Mucosa of stomach (tissue), 1 donor: ENCODE results near the gene PDE4DIP.
"Not testable (repeated sequence)": the region's sequence is repeated elsewhere in the genome, so short reads cannot be mapped to it uniquely, and the experiment has no call there.

Source experiments
- H3K27me3 ChIP-seq: one replicate; pipeline ENCODE4 v1.7.0; 2013; ENCODE audit warnings: mild to moderate bottlenecking, low read length; ENCODE audit not compliant: control insufficient read depth, insufficient read depth
- H3K36me3 ChIP-seq: one replicate; pipeline ENCODE4 v1.7.0; 2013; ENCODE audit warnings: low read length; ENCODE audit not compliant: control insufficient read depth, insufficient read depth
- H3K4me1 ChIP-seq: one replicate; pipeline ENCODE4 v1.7.0; 2013; ENCODE audit warnings: mild to moderate bottlenecking, low read length; ENCODE audit not compliant: control insufficient read depth, insufficient read depth
- H3K4me3 ChIP-seq: one replicate; pipeline ENCODE4 v1.7.0; 2013; ENCODE audit warnings: low read length
- H3K9ac ChIP-seq: one replicate; pipeline ENCODE4 v1.7.0; 2013; ENCODE audit warnings: mild to moderate bottlenecking, low read length, moderate library complexity
- H3K9me3 ChIP-seq: one replicate; pipeline ENCODE4 v1.7.0; 2013; ENCODE audit warnings: mild to moderate bottlenecking, low read length, moderate library complexity; ENCODE audit not compliant: control insufficient read depth
- donor health status: Pancreatic carcinoma.

Gene PDE4DIP

DNA sequence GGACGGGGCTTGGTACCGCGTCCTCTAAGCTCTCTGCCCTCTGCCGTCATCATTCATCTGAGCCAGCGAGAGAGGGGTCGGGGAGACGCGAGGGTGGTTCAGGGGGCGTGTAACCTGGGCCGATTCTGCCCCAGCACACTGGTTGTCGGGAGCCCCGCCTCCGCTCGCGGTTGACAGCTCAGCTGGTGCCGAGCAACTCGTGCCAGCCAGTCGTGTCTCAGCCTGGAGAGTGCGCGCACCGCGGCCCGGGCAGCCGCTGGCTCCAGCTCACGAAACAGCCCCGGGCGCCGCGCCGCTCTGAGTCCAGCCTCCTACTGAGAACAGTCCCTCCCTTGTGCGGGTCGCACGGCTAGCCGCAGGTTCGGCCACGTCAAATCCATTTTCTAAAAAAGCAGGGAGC lies at the start of gene PDE4DIP:
Gene PDE4DIP, plus strand, starts transcription at position 209 of the 400 bp plus-strand sequence. CDS start 347 bp downstream, outside the sequence.
- not testable (repeated sequence) for H3K27me3 ChIP-seq, H3K4me3 ChIP-seq

DNA sequence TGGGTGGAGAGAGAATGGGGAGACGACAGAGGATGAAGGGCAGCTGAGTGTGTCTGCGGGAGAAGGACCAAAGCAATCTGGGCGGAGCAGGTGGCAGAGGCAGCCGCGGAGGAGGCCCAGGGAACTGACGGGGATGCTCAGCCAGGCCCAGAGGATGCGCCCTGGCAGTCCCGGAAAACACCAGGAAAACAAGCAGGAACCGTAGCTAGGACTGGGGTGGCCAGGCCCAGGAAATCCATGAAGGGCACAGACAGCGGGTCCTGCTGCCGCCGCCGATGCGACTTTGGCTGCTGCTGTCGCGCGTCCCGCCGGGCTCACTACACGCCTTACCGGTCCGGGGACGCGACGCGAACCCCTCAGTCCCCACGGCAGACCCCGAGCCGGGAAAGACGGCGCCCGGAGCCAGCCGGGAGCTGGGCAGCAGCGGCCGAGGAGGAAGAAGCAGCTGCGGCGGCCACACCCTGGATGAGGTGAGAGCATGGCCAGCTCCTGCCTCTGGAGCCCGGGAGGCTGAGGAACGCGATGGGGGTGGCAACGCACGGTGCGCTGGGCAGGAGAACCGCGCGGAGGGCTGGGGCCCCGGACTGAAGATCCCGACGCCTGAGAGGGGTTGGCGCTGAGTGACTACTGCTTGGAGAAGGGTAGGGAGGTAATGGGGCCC lies 35.8 kb upstream of the PDE4DIP start:
- not testable (repeated sequence) for H3K4me1 ChIP-seq, H3K27me3 ChIP-seq, H3K9ac ChIP-seq, H3K36me3 ChIP-seq, H3K4me3 ChIP-seq, H3K9me3 ChIP-seq

More for the DNA sequence above, at the start of gene PDE4DIP:
- not testable (repeated sequence) for H3K9ac ChIP-seq, H3K4me1 ChIP-seq, H3K36me3 ChIP-seq, H3K9me3 ChIP-seq

DNA sequence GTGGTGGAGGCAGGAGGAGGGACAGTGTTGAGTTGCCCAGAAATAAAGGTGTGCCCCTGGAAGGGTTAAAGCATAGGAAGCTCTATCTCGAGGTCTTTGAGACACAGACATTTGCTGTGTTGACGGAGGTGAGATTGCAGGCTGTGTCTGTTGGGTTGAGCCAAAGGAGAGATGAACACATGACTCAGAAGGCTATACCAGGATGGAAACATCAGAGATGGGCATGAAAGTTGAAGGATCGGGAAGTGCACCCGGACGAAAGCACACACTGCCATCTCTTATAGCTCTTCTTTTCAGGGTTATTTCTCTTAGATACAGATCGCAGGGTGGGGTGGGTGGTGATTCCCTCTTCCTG lies 35.3 kb upstream of the PDE4DIP start:
- not testable (repeated sequence) for H3K4me1 ChIP-seq, H3K36me3 ChIP-seq, H3K27me3 ChIP-seq, H3K4me3 ChIP-seq, H3K9ac ChIP-seq, H3K9me3 ChIP-seq

DNA sequence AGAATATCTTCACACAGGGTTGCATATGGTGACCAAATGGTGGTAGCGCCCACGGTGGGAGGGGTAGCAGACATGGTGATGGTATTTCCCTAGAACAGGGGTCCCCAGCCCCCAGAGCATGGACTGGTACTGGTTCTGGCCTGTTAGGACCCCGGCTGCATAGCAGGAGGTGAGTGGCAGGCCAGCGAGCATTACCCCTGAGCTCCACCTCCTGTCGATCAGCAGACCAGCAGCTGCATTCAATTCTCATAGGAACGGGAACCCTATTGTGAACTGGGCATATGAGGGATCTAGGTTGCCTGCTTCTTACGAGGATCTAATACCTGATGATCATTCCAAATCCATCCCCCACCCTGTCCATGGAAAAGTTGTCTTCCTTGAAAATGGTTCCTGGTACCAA lies 22.0 kb upstream of the PDE4DIP start:
- not testable (repeated sequence) for H3K4me3 ChIP-seq, H3K9me3 ChIP-seq, H3K9ac ChIP-seq, H3K27me3 ChIP-seq, H3K36me3 ChIP-seq, H3K4me1 ChIP-seq

DNA sequence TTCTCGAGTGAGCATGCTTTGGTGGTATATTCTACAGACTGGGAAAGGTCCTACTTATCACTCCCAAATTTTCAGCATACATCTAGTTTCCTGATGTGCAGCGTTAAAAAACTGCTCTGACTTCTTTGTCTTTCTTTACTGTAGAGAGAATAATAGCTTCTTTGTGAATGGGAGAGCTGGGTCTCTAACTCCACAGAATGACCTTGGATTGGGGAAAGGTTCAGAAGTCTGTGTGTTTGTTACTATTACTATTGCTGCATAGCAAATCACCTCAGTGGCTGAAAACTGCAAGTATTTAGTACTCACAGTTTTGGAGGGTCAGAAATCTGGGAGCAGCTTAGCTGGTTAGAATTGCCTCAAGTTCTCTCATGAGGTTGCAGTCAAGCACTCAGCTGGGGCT lies 20.4 kb upstream of the PDE4DIP start:
- not testable (repeated sequence) for H3K4me1 ChIP-seq, H3K36me3 ChIP-seq, H3K4me3 ChIP-seq, H3K9me3 ChIP-seq, H3K27me3 ChIP-seq, H3K9ac ChIP-seq

DNA sequence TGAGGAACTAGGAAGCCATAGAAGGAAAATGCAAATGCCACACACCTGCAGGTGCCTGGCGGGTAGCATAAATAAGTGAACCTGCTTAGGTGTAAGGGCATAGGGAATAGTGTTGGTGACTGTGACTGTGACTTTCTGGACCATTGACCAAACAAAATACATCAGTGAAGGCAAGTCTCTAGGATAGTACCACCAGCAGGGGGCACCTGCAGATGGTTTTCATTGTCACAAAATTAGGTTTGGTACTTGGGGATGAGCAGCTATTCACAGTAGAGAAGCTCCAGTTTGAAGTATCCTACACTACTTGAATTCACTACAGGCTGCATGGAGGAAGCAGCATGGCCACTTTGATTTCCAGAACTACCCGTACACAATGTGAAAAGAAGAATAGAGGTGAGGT lies 19.2 kb upstream of the PDE4DIP start:
- H3K9me3 ChIP-seq, H3K36me3 ChIP-seq, H3K9ac ChIP-seq, H3K4me3 ChIP-seq, H3K27me3 ChIP-seq, H3K4me1 ChIP-seq: not testable (repeated sequence)

DNA sequence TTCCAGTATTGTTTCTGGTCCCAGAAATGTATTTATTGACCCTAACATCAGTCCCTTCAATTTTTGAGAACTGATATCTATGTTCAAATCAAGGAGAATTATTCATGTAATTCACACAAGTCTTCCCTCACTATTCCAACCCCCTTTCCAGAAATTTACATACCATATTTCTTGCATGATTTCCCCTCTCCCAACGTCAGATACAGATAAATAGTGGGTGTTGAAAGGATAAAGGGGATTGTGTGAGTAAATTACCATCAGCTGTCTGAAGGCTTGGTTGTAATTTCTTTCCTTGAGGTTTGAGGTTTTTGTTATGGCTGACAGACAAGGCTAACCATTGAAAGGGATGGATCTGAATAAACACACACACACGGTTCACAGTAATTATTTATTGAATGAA lies 15.7 kb upstream of the PDE4DIP start:
- not testable (repeated sequence) for H3K36me3 ChIP-seq, H3K4me1 ChIP-seq, H3K9me3 ChIP-seq, H3K9ac ChIP-seq, H3K4me3 ChIP-seq, H3K27me3 ChIP-seq

DNA sequence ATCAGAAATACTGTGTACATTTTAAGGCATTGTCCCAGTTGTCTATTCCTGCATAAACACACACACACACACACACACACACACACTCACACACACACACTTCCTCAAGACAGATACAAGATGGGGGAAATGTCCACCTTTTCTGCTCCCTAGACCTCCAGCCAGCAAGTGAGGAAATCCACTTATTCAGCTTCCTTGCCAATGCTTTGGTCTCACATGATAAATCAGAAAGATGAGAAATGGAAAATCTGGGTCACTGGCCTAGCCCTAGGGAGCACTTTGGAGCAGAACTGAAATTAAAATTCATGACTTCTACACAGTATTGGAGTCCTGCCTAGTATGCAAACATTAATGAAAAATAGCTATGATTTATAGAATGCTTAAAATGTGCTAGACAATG lies 15.3 kb upstream of the PDE4DIP start:
- H3K36me3 ChIP-seq, H3K9me3 ChIP-seq, H3K4me3 ChIP-seq, H3K9ac ChIP-seq, H3K27me3 ChIP-seq, H3K4me1 ChIP-seq: not testable (repeated sequence)

DNA sequence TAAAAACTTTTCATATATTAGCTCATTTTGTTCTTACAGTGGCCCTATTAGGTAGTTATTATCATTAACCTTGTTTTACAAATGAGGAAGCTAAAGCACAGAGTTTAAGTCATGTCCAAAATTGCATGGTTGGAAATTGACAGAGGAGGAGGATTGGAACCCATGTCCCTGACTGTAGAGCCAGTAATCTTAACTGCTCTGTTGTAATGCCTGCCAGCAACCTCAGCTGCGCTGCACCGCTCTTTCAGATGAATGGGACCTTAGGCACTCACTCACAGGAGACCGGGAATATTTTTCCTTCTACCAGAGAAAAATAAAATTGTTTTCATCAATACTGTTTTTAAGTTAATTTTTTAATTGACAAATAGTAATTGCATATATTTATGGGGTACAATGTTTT lies 14.9 kb upstream of the PDE4DIP start:
- H3K27me3 ChIP-seq, H3K9ac ChIP-seq, H3K9me3 ChIP-seq, H3K4me3 ChIP-seq, H3K4me1 ChIP-seq, H3K36me3 ChIP-seq: not testable (repeated sequence)

DNA sequence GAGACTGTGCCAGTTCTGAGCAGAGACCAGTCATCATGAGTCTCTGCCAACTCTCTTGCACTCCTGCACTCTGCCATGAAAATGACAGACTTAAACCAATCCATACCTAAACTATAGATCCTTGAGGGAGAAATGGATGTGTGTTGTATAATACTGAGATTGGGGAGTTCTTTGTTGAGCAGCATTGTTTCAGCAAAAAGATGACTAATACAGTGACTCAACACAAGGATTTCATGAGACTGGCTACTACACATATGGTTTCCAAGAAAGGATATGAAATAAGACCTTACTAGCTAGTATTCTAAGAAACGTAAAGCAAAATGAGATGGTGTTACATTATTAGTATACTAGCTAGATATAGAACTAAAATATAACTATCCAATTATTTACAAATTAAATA lies 3.0 kb upstream of the PDE4DIP start:
- not testable (repeated sequence) for H3K27me3 ChIP-seq, H3K4me3 ChIP-seq, H3K9me3 ChIP-seq, H3K36me3 ChIP-seq, H3K4me1 ChIP-seq, H3K9ac ChIP-seq

DNA sequence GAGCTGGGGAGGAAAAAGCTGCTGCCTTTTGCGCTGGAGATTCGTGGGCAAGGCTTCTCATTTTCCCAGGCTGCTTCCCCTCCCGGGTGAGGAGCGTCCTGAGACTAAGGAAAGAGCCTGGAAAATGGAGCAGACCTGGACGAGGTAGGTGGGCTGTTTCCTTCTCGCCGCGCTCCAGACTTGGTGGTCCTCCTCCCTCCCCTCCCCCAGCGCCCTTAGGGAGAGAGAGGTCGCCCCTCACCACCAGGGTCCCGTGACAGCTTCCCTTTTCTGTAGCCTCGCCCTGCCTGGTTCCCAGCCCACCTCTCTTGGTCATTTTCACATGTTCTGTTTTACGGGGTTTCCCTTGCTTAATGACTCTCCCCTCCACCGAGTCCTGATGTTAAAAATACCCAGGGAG lies 423 bp downstream of the PDE4DIP start:
- not testable (repeated sequence) for H3K9ac ChIP-seq, H3K27me3 ChIP-seq, H3K4me1 ChIP-seq, H3K36me3 ChIP-seq, H3K9me3 ChIP-seq, H3K4me3 ChIP-seq

DNA sequence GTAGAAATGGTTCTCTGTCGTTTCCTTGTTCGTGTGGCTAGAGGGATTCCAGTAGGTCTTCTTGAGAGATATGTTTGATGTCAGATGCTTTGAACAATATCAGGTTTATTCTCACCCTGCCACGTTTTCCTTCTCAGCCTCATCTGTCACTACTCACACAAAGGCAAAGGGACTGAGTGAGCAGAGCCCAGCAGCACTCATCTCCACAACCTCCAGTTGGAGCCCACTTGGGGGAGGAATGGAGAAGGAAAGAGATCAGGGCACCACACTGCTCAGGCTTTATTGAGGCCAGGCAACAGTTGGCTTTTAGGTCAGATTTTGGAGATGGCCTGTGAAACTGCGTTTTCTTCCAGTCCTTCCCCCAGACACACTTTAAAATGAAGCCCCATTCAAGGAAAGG lies 840 bp downstream of the PDE4DIP start:
- not testable (repeated sequence) for H3K27me3 ChIP-seq, H3K9me3 ChIP-seq, H3K4me1 ChIP-seq, H3K9ac ChIP-seq, H3K36me3 ChIP-seq, H3K4me3 ChIP-seq

DNA sequence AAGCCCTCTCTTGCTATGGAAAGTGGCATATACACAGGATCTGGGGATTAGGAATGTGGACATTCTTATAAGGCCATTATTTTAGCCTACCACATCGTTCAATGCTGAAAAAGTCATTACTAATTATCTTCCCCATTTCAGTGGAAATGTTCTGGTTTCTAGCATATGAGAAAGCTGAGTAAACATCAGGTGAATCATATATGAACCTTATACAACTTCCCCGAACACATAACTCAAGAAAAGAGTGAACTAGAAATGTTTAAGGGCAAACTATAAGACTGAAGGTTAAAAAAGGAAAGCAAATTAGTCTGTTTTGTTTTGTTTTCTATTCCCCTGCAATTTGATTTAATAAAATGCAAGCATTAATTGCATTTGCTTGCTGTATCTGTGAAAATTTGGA lies 6.1 kb downstream of the PDE4DIP start:
- H3K4me3 ChIP-seq: not testable (repeated sequence)

More for the DNA sequence above, 6.1 kb downstream of the PDE4DIP start:
- H3K36me3 ChIP-seq, H3K9me3 ChIP-seq, H3K4me1 ChIP-seq, H3K27me3 ChIP-seq, H3K9ac ChIP-seq: not testable (repeated sequence)
